Activated naive CD4-positive, alpha-beta T cell treated with anti-CD3 and anti-CD28 coated beads, Interleukin-2, amount 50 U/mL, for 72 hours (primary cell): Measurements from ENCODE around the gene NEDD4L. TPM values are rescaled to one million over a fixed set of nuclear protein-coding genes. Genes with fewer than 3 reads are reported as not detected.
"Not testable (repeated sequence)": the region's sequence is repeated elsewhere in the genome, so short reads cannot be mapped to it uniquely, and the experiment has no call there.

Experiments
- ATAC-seq, 2 donors: fragments of 150-1000 bp; cut with Tn5 transposase; 2 replicates each; pipeline ENCODE4 v1.10.0; 2021; ENCODE audit warnings: mild to moderate bottlenecking in 2 of 2, moderate library complexity in 2 of 2
- DNase-seq, 2 donors: peaks; one replicate each; pipeline ENCODE4 v3.0.0; 2021 to 2022; ENCODE audit warnings: low spot score in 2 of 2
- H3K27ac Mint-ChIP-seq, 2 donors: one replicate each; pipeline ENCODE4 v1.8.0; 2022; ENCODE audit warnings: mild to moderate bottlenecking in 2 of 2, mixed read lengths in 2 of 2
- H3K36me3 Mint-ChIP-seq, 2 donors: one replicate each; pipeline ENCODE4 v1.8.0; 2022; ENCODE audit warnings: mixed read lengths in 2 of 2
- H3K9me3 Mint-ChIP-seq, 2 donors: one replicate each; pipeline ENCODE4 v1.8.0; 2022; ENCODE audit warnings: mixed read lengths in 2 of 2
- total RNA-seq, 2 donors: library from RNA; stranded (reverse); gene quantifications; one replicate each; pipeline ENCODE4 v1.2.3, GENCODE V29; 2022

Gene NEDD4L
- total RNA-seq, 2 donors from 2014 or later: 1.7 to 8.3 TPM

DNA sequence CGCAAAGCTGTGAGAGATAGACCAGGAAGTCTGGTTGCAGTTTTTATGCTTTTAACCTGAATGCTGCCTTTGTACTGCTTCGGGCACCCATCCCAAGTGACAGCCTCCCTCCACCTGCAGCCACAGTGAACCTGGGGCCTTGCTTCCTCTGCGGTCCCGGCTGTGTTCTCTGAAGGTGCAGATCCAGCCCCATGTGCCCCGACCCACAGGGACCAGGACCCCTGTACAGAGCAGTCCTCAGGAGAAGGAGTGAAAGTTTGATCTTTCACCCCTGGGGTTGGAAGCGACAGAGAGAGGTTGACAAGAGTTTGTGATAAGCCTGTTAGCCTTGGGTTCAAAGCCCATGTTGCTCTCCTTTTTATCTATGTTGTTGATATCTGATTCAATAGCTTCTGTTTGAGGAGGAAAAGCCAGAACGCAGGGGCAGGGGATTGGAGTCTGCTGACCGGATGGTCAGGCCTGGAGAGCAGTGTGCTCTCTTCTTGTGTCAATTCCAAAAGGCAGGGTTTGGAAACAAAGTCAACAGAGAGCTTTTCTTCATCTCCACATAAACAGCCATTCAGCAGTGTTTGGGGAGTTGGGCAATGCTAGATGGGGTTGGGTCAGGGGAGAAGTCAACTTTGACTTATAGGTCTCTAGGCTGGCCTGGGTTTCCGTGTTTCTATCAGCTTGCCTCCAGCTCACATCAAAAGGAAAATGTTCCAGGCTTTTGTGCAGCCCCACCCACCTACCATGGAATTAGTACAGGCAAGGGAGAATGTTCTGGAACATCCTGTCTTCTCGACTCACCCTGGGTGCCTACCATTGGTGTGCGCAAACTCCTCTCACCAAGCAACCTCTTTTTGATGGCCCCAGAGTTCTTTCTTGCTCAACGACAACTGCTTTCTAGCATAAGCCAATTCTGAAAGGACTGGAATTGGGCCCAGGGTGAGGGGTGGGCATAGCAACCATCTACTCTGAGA, 369.9 kb downstream of the NEDD4L start:
- ATAC-seq: no peak
- DNase-seq: no peak
- Mint-ChIP-seq H3K36me3 (no peaks in the 10 kb centered on the region), H3K9me3 (no peaks in the 10 kb centered on the region), H3K27ac (no peak overlapping the region)

DNA sequence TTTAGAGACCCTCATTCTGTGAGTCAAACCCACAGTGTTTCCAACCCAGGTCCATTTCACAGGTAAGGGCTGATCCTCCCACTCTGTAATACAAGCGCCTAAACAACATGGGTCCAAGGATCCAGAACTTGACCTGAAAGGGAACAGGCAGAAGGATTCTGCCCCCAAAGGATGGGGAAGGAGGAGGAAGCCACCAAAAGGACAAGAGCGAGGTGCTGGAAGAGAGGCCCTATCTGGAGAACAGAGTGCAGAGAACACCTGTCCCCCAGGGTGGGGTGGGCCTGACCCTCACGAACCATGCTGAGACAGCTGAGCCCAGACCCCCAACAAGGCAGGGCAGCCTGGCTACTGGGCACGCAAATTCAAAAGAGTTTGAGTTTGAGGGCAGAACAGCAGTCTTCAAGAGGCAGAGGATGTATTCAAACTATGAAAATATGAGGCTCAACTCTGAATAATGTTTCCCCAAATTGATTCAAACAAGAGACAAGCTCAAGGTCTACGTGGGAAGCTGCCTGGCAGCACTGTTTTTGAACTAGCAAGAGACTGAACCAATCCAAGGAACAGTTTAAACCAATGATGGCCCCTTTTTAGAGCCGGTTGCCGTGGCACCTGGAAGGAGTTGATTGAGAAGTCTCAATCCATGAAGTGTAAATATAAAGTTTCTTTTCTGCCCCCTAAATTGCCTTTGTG, 372.1 kb downstream of the NEDD4L start:
- ATAC-seq: no peak
- Mint-ChIP-seq H3K36me3 (no peaks in the 10 kb centered on the region), H3K9me3 (peaks cover 8 to 10% of the 10 kb centered on the region in 2 donors), H3K27ac (no peak overlapping the region)
- no peak for DNase-seq

DNA sequence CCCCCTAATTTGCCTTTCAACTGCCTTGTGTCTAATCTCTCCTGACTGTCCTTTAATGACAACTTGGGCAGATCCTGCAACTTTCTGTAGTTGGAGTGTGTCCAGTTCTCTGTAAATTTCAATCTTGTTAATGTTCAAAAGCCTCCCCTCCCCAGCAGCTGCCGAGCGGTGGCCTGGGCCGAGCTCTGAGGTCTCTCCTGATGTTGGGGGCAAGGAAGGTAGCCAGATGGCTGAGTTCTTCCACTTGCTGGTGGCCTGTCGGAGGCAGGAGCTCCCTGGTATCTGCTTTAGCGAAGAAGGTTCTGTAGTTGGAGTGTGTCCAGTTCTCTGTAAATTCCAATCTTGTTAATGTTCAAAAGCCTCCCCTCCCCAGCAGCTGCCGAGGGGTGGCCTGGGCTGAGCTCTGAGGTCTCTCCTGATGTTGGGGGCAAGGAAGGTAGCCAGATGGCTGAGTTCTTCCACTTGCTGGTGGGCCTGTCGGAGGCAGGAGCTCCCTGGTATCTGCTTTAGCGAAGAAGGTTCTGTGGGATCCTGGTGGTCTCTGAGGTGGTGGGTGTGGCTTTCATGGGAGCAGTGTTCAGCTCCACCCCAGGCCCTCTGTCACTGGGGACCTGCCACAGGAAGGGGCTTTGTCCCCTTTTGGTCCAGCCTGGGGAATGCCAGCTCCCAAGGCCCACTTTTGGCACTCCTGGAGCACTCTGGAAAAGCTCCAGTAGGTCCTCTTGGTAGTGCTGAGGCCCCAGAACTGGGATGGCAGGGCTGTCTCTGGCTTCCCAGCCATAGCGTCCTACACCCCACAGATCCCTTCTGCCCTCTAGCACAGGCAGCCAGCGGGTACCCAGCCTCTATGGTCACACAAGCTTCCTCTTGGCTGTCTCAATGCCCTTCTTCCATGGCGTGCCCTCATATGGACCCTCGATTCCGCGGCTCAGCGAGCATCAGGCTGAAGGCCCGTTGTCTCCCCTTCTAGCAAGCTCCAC, 373.0 kb downstream of the NEDD4L start:
- Mint-ChIP-seq H3K36me3 (no peaks in the 10 kb centered on the region), H3K27ac (no peak overlapping the region), H3K9me3 (peaks cover 8 to 10% of the 10 kb centered on the region in 2 donors)
- DNase-seq (no peak), ATAC-seq (no peak)

DNA sequence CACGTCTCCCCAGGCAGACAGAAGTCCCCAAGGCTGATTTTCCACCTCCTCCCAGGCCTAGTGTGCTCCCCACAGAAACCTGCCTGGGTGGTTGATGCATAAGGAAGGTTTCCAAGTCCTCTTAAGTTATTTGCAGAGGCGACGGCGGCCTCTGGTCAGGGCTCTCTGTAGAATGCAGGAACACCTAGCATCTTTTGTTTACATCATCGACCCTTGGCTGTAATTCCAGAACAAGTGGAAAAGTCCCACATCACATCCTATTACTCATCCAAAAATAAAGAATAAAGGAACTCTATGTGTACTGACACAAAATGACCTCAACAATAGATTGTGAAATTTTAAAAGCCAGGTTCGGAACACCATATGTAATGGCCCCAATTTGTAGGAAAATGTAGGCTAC, 373.7 kb downstream of the NEDD4L start:
- no peak for ATAC-seq
- no peak overlapping the region for H3K27ac Mint-ChIP-seq
- H3K36me3 Mint-ChIP-seq: no peaks in the 10 kb centered on the region
- no peak for DNase-seq
- peaks cover 8 to 10% of the 10 kb centered on the region in 2 donors for H3K9me3 Mint-ChIP-seq

DNA sequence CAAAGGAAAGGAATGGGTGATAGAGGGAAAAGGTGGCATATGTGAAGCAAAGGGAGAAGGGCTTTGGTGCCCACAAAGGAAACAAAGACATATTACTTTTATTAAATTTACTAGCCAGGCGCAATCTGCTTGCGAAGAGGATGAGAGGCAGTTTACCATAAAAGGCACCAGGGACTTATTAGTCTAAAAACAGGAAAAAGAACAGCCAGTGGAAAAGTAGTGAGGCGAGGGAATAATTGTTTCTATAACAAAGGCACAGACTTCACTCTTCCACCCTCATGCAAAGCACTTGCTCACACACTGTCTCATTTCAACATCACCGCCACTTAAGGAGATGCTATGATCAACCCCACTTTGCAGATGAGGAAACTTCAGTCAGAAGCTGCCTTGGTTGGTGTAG, 374.3 kb downstream of the NEDD4L start:
- ATAC-seq (no peak), DNase-seq (no peak)
- H3K27ac Mint-ChIP-seq: no peak overlapping the region
- peaks cover 8 to 10% of the 10 kb centered on the region in 2 donors for H3K9me3 Mint-ChIP-seq
- no peaks in the 10 kb centered on the region for H3K36me3 Mint-ChIP-seq

DNA sequence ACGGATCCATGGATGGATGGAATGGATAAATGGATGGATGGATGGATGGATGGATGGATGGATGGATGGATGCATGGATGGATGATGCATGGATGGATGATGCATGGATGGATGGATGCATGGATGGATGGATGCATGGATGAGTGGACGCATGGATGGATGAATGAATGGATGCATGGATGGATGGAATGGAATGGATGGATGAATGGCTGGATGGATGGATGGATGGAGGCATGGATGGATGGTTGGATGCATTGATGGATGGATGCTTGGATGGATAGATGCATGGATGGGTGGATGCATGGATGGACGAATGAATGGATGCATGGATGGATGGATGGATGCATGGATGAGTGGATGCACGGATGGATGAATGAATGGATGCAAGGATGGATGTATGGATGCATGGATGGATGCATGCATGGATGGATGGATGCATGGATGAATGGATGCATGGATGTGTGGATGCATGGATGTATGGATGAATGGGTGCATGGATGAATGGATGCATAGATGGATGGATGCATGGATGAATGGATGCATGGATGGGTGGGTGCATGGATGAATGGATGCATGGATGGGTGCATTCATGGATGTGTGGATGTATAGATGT, 375.7 kb downstream of the NEDD4L start:
- H3K9me3 Mint-ChIP-seq: peaks cover 8 to 10% of the 10 kb centered on the region in 2 donors
- no peaks in the 10 kb centered on the region for H3K36me3 Mint-ChIP-seq
- no peak overlapping the region for H3K27ac Mint-ChIP-seq

DNA sequence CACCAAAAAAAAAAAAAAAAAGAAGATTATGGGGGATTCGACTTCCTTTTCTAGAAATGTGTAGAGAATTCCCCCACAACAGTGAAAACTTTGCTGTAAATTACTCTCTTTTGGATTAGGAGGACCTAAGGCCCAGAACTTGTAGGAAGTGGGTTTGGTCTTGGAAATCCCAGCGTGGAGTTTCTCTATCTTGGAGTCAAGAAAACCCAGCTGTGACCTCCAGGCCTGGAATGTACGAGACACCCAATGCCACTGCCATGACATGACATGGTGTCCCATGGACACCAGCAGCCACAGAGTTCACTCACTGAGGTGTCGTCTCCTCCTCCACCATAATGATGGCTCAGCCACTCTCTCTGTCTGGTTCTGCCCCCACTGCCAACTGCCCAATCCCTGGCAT, 382.6 kb downstream of the NEDD4L start:
- Mint-ChIP-seq H3K27ac (no peak overlapping the region), H3K9me3 (no peaks in the 10 kb centered on the region), H3K36me3 (no peaks in the 10 kb centered on the region)
- no peak for DNase-seq
- no peak for ATAC-seq

More for the DNA sequence above, 375.7 kb downstream of the NEDD4L start:
- DNase-seq: no peak
- ATAC-seq: no peak

DNA sequence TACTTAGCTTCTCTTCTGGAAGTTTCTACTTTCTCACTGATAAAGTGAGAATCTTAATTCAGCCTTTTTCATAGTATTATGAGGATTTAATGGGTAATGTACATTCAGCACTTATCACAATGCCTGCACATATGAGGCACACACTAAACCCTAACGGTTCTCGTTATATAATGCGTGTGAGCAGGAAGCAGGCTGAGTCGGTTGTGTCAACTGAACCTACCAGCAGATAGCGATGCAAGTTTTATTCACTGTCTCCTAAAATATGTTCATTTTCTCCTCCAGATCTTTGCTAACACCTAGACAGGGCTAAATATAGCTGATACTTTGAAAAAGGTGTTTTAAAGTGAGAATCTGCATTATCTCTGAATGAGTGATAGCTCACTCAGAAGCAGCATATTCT, 383.3 kb downstream of the NEDD4L start:
- ATAC-seq (no peak), DNase-seq (no peak)
- no peaks in the 10 kb centered on the region for H3K9me3 Mint-ChIP-seq
- no peaks in the 10 kb centered on the region for H3K36me3 Mint-ChIP-seq
- no peak overlapping the region for H3K27ac Mint-ChIP-seq

DNA sequence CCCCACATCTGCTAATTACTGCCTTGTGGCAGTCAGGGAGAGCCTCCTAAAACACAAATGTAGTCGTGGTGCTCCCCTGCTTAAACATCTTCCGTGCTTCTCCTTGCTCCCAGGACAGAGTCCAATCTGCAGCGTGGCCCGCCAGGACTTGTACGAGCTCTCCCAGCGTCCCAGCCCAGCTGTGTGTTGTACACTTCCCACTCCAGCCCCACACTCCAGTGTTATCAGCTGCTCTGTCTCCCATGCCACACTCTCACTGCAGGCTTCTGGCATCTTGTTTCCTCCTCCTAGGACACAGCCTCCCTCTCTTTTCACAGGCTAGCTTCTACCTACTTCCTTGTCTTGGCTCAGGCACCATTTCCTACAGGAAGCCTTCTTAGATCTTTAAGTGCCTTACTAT, 385.4 kb downstream of the NEDD4L start:
- H3K27ac Mint-ChIP-seq: no peak overlapping the region
- DNase-seq (no peak), ATAC-seq (no peak)
- no peaks in the 10 kb centered on the region for H3K36me3 Mint-ChIP-seq
- H3K9me3 Mint-ChIP-seq: no peaks in the 10 kb centered on the region

DNA sequence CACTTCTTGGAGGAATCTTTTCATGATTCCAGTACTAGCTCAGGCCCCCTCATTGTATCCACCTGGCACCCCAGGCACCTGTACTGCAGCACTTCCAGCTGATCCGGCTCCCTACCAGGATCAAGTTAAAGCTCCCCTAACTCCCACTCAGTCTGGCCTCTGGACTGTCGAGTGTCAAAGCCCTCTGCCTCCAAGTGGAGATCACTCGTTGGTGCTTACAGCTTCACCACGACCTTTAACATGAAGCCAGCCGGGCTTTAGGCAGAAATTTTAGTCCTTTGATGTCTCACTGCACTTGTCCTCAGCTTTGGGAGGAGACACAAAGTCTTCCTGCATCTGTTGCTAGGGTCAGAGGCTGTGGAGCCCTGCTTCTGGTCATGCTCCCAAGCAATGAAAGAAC, 387.2 kb downstream of the NEDD4L start:
- no peaks in the 10 kb centered on the region for H3K36me3 Mint-ChIP-seq
- DNase-seq: no peak
- no peaks in the 10 kb centered on the region for H3K9me3 Mint-ChIP-seq
- no peak overlapping the region for H3K27ac Mint-ChIP-seq
- ATAC-seq: no peak

DNA sequence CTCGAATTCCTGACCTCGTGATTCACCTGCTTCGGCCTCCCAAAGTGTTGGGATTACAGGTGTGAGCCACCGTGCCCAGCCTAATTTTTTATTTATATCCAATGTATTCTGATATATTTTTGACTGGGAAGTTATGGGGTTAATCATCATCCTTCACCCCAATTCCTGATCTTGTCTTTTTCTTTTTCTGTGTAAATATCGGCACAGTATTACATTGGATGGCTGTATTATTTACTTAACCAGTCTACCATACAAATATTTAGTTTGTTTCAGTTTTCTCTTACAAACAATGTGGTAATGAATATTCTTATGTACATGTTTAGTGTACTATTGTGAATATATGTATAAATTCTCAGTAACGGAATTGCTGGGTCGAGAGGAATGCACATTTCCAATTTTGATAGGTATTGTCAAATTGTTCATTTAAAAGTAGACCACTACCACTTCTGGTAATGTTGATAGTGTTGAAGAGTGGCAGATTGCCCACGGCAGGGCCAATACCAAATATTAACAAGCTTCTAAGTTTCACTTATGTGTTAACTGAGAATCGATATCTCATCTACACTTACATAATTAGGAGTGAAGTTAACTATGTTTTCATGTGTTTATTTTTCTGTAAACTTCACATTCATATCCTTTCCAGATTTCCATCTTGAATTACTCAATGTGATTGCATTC, 388.2 kb downstream of the NEDD4L start:
- ATAC-seq (no peak), DNase-seq (no peak)
- Mint-ChIP-seq H3K27ac (no peak overlapping the region), H3K36me3 (no peaks in the 10 kb centered on the region), H3K9me3 (no peaks in the 10 kb centered on the region)

DNA sequence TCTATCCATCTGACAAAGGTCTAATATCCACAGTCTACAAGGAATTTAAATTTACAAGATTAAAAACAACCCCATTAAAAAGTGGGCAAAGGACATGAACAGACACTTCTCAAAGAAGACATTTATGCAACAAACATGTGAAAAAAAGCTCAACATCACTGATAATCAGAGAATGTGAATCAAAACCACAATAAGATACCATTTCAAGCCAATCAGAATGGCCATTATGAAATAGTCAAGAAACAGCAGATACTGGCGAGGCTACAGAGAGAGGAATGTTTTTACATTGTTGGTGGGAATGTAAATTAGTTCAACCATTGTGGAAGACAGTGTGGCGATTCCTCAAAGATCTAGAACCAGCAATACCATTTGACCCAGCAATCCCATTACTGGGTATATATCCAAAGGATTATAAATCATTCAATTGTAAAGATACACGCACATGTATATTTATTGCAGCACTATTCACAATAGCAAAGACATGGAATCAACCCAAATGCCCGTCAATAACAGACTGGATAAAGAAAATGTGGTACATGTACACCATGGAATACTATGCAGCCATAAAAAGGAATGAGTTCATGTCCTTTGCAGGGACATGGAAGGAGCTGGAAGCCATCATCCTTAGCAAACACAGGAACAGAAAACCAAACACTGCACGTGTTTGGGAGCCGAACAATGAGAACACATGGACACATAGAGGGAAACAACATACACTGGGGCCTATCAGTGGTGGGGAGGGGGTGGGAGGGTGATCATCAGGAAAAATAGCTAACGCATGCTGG, 391.4 kb downstream of the NEDD4L start:
- ATAC-seq, DNase-seq, H3K27ac Mint-ChIP-seq: not testable (repeated sequence)
- H3K9me3 Mint-ChIP-seq: peaks cover 8 to 14% of the 10 kb centered on the region in 2 donors
- H3K36me3 Mint-ChIP-seq: peaks cover 11 to 14% of the 10 kb centered on the region in 2 donors

DNA sequence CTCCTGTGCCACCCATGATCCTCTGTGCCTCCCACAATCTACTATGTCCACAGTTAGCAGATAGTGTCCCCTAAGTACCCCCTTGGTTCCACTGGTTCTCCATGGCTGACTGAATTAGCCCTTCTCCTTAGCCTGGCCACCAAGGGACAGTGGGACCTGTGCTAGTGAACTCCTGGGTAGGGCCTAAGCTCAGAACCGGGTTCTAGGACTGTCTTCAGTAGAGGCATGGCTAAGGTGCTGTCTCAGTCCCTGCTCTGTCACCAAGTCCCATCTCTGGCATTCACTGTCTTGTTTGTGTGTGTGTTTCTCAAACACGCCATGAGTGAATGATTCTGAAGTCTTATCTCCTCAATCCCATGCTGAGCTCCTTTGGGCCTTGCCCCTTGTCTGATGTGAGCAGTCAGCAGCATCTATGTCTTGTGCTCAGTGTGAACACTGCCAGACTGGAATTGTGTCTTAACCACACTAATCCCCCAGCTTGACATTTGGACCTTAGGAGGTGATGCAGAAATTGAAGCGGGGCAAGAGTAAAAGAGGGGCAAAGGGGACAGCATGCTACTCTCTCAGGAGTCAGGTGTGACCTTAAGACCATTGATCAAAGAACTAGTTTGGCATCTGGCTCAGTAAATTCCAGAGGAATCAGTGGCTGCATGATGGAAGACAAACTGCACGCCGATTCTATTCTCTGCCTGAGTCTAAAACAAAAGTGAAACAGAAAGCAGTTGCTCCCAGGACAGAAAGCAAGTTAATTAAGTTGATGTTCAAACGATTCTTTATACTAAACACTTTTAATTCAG, 394.3 kb downstream of the NEDD4L start:
- ATAC-seq: peak in 1 of 2 donors; percentile 71
- DNase-seq: peak in 1 of 2 donors; percentile 8
- Mint-ChIP-seq H3K27ac (peak overlapping the region; percentile 90 to 96), H3K36me3 (peaks cover 11 to 14% of the 10 kb centered on the region in 2 donors), H3K9me3 (peaks cover 8 to 14% of the 10 kb centered on the region in 2 donors)

DNA sequence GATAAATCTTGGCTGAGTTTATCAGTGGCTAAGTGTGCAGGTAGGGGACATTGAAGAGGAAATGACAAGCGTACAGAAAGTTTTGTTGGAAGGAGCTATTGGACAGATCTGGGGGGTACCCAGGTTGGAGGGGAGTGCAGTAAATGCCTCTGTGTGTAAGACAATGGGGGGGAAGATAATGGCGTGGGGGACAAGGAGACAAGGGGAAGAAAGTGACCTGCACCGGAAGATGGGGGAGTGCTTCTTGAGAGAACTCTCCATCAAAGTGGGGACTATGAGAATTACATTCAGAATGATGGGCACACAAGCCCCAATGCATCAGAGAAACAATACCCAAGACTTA, 394.9 kb downstream of the NEDD4L start:
- DNase-seq (peak in 1 of 2 donors; percentile 6), ATAC-seq (peak in 1 of 2 donors; percentile 49)
- Mint-ChIP-seq H3K27ac (peak overlapping the region; percentile 90 to 96), H3K36me3 (peaks cover 11 to 14% of the 10 kb centered on the region in 2 donors), H3K9me3 (peaks cover 8 to 14% of the 10 kb centered on the region in 2 donors)
